Fibroblast of mammary gland (primary cell): Measurements from ENCODE around the gene DDX4.

ENCODE experiments used
- DNase-seq: peaks from one replicate; pipeline ENCODE4 v3.0.0-alpha.2; 2010; ENCODE audit warnings: low read depth
- H3K4me3 ChIP-seq: 2 replicates; pipeline ENCODE4 v1.5.1; 2011; ENCODE audit warnings: low read depth, mild to moderate bottlenecking, low read length, moderate library complexity; ENCODE audit not compliant: control insufficient read depth
- TF ChIP-seq, protein P1 (sequence below): conservative IDR thresholded peaks from 2 replicates; pipeline ENCODE4 v1.5.1; 2011; ENCODE audit warnings: low read depth, low read length, inconsistent platforms; ENCODE audit not compliant: control insufficient read depth, insufficient read depth

The DDX4 gene

DNA sequence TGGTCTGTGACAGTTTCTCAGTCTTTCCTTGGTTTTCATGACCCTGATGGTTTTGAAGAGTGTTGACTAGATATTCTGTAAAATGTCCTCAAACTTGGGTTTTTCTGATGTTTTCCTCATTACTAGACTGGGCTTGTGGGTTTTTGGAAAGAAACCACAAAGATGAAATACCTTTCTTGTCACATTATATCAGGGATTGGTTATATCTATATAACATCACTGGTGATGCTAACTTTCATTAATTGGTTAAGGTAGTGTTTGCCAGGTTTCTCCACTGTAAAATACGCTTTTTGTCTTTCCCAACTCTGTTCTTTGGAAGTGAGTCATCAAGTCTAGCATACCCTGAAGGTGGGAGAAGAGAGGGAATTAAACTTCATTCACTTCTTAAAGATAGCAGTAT is 110.0 kb downstream of the DDX4 start:
- TF ChIP-seq, protein P1, sequence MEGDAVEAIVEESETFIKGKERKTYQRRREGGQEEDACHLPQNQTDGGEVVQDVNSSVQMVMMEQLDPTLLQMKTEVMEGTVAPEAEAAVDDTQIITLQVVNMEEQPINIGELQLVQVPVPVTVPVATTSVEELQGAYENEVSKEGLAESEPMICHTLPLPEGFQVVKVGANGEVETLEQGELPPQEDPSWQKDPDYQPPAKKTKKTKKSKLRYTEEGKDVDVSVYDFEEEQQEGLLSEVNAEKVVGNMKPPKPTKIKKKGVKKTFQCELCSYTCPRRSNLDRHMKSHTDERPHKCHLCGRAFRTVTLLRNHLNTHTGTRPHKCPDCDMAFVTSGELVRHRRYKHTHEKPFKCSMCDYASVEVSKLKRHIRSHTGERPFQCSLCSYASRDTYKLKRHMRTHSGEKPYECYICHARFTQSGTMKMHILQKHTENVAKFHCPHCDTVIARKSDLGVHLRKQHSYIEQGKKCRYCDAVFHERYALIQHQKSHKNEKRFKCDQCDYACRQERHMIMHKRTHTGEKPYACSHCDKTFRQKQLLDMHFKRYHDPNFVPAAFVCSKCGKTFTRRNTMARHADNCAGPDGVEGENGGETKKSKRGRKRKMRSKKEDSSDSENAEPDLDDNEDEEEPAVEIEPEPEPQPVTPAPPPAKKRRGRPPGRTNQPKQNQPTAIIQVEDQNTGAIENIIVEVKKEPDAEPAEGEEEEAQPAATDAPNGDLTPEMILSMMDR: no peak
- no peak overlapping the region for H3K4me3 ChIP-seq
- DNase-seq: peak; percentile 52

DNA sequence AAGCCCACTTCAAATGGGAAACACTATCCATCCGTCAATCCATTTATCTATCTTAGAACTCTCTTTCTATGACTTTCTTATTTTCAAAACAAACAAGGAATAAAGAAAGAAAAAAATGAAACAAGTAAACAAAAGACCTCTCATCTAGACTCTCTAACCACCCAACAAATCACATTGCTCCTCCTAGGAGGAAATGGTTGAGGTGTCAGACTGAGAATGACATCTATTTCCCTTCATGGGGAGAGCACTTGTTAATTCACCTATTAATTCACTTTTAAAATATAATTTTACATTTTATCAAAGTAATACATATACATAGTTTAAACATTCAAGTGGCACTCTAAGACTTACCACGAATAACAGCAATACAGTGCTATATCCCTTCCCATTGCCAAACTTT is 110.9 kb downstream of the DDX4 start:
- no peak for DNase-seq
- H3K4me3 ChIP-seq: no peak overlapping the region
- TF ChIP-seq, protein P1: no peak

DNA sequence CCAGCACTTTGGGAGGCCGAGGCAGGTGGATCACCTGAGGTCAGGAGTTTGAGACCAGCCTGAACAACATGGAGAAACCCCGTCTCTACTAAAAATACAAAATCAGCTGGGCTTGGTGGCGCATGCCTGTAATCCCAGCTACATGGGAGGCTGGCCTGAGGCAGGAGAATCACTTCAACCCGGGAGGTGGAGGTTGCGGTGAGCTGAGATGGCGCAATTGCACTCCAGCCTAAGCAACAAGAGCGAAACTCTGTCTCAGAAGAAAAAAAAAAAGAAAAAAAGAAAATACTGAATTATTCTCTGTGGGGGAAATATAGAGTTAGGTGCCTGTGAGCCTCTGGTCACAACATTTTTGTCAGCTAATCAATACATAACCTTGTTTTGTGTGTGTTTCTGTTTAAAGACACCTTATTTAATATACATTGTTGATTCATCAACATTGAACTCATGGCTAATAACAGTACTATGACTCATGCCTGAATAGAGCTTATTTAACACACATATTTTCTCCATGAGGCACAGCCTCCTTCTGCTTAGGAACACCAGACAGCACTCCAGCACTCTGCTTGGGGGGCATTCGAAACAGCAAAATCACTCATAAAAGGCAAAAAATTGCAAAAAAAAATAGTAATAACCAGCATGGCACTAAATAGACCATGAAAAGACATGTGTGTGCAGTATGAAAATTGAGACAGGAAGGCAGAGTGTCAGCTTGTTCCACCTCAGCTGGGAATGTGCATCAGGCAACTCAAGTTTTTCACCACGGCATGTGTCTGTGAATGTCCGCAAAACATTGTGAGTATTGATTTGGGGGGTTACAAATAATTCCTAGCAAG is 113.2 kb downstream of the DDX4 start, which contains the start of gene IL31RA:
IL31RA (plus strand) TSS at position 519 of the 836 bp plus-strand sequence; CDS start at position 733, 214 bp downstream.
- no peak within 1 kb of the TSS for H3K4me3 ChIP-seq
- TF ChIP-seq, protein P1: no peak
- peak; percentile 89 for DNase-seq

DNA sequence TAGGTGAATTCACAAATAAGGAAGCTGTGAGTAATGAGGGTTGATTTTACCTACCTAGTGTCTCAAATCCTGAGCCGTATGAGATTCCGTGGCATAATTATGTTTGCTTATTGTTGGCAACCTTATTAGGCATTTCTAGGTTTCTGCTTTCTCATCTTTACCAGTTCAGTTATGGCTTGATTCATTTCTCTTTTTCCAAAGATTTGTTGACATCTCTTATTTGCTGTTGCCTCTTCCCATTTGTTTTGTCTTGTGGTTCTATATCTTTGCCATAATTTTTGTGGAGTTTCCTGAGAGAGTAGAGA is 113.8 kb downstream of the DDX4 start:
- no peak for DNase-seq
- TF ChIP-seq, protein P1: no peak
- H3K4me3 ChIP-seq: no peak overlapping the region

DNA sequence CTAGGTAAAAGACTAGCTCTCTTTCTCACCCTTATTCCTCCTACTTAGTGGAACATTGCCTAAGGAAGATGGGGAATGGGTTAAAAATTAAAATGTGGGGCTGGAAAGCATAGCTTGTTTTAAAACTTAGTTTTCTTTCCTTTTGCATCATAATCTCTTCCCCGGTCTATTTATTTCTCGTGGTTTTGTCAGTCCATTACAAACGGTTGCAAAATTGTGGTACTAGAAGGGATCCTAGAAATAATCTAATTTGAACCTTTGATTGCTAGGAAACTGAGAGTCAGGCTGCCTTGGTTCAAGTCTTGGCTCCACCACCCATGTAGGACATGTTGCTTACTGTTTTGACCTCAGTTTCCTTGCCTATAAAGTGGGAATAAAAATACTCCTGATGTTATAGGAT is 114.6 kb downstream of the DDX4 start:
- no peak overlapping the region for H3K4me3 ChIP-seq
- TF ChIP-seq, protein P1: no peak
- DNase-seq: peak; percentile 8

DNA sequence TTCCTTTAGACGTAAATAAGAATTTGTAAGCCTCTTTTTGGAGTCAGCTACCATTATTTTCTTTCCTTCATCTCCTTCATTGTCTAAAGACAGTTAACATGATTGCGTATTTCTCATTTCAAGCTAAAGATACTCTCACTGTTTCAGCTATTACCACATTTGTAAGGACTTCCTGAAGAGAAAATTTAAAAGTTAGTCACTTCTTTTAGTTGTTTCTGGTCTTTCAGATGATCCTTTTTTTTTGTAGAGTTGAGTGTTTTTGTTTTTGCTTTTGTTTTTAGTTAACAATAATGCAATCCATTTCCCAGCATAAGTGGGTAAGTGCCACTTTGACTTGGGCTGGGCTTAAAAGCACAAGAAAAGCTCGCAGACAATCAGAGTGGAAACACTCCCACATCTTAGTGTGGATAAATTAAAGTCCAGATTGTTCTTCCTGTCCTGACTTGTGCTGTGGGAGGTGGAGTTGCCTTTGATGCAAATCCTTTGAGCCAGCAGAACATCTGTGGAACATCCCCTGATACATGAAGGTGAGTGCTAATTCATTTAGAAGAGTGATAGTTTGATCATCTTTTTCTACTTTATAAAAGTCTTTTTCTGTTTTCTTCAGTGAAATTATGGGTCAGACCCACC is 115.3 kb downstream of the DDX4 start:
- peak; percentile 19 for DNase-seq
- no peak overlapping the region for H3K4me3 ChIP-seq
- TF ChIP-seq, protein P1: no peak
